Muscle of leg (tissue), 11 donors: ENCODE results near the gene CNBP. TPM values are rescaled to one million over a fixed set of nuclear protein-coding genes. Genes with fewer than 3 reads are reported as not detected.
"Not testable (repeated sequence)": the region's sequence is repeated elsewhere in the genome, so short reads cannot be mapped to it uniquely, and the experiment has no call there.

Experiments
- DNase-seq: peaks from one replicate; pipeline ENCODE4 v3.0.0; 2013
- H3K27ac ChIP-seq: one replicate; pipeline ENCODE4 v1.5.1; 2013; ENCODE audit warnings: mild to moderate bottlenecking, low read length, control low read depth
- H3K27me3 ChIP-seq: one replicate; pipeline ENCODE4 v1.6.1; 2013; ENCODE audit warnings: low read length; ENCODE audit not compliant: control insufficient read depth, insufficient read depth
- H3K36me3 ChIP-seq: one replicate; pipeline ENCODE4 v1.6.1; 2013; ENCODE audit warnings: low read length; ENCODE audit not compliant: control insufficient read depth, insufficient read depth
- H3K4me1 ChIP-seq: one replicate; pipeline ENCODE4 v1.6.1; 2013; ENCODE audit warnings: low read length; ENCODE audit not compliant: control insufficient read depth, insufficient read depth
- H3K4me3 ChIP-seq: one replicate; pipeline ENCODE4 v1.5.1; 2013; ENCODE audit warnings: low read length, control low read depth
- H3K9me3 ChIP-seq: replicated peaks from 2 replicates; pipeline ENCODE4 v1.6.1; 2013; ENCODE audit warnings: low read depth, low read length; ENCODE audit not compliant: control insufficient read depth
- WGBS: methylation state at CpG from one replicate; pipeline ENCODE4 v1.1.5; 2013; ENCODE audit warnings: missing lambda C conversion rate; ENCODE audit not compliant: insufficient coverage; 5-methylcytosine and 5-hydroxymethylcytosine counted together
- polyA plus RNA-seq, 8 donors: library from polyadenylated mRNA; unstranded; fragments of 120-200 nt; gene quantifications; one replicate each; pipeline versions ENCODE4 v1.2.1 to v1.2.3, GENCODE V29; 2013; ENCODE audit warnings: inconsistent platforms in 1 of 8, low replicate concordance in 1 of 8; ENCODE audit not compliant: insufficient read length in 8 of 8, insufficient read depth in 1 of 8
- total RNA-seq: library from RNA; stranded (reverse); fragments of 120-200 nt; gene quantifications from one replicate; pipeline ENCODE4 v1.2.4, GENCODE V29; 2013

The CNBP gene
- total and polyA plus RNA-seq, 9 donors, result 236 to 327 (median 296) TPM

GRCh38 chr3:129141011-129141410 is 42.7 kb downstream of the CNBP start:
- not testable (repeated sequence) for H3K4me1 ChIP-seq, H3K27ac ChIP-seq, DNase-seq, H3K4me3 ChIP-seq, H3K27me3 ChIP-seq, H3K9me3 ChIP-seq
- H3K36me3 ChIP-seq, result peaks cover 44% of the 10 kb centered on the region
- WGBS, result 100% methylated on average over 1 of the region's 5 CpGs

- Histone ChIP-seq H3K27me3 (no peaks in the 10 kb centered on the region), H3K4me3 (no peak overlapping the region), H3K36me3 (peaks cover 37% of the 10 kb centered on the region), H3K9me3 (no peaks in the 10 kb centered on the region), H3K4me1 (no peaks in the 10 kb centered on the region), H3K27ac (no peak overlapping the region)
- DNase-seq, result no peak
- WGBS, result 100% methylated on average over 1 of the region's 1 CpG
These were observed 43.8 kb downstream of the CNBP start for GRCh38 chr3:129139911-129140310.

- WGBS, result 94% methylated on average over 6 of the region's 10 CpGs
- H3K27me3 ChIP-seq, H3K9me3 ChIP-seq, H3K27ac ChIP-seq, H3K4me3 ChIP-seq, DNase-seq, H3K4me1 ChIP-seq: not testable (repeated sequence)
- peaks cover 60% of the 10 kb centered on the region for H3K36me3 ChIP-seq
These were observed 47.4 kb downstream of the CNBP start for GRCh38 chr3:129136275-129136674.

- no peaks in the 10 kb centered on the region for H3K27me3 ChIP-seq
- H3K9me3 ChIP-seq, result no peaks in the 10 kb centered on the region
- no peaks in the 10 kb centered on the region for H3K4me1 ChIP-seq
- no peak for DNase-seq
- H3K27ac ChIP-seq, result no peak overlapping the region
- 96% methylated on average over 4 of the region's 5 CpGs for WGBS
- no peak overlapping the region for H3K4me3 ChIP-seq
- H3K36me3 ChIP-seq, result peaks cover 77% of the 10 kb centered on the region
These were observed 51.4 kb downstream of the CNBP start for GRCh38 chr3:129132097-129132866.

- no CpG with 5 or more reads among the region's 2 CpGs for WGBS
- H3K4me1 ChIP-seq, result no peaks in the 10 kb centered on the region
These were observed 52.1 kb downstream of the CNBP start for GRCh38 chr3:129131465-129132088.

GRCh38 chr3:129130291-129130813 is 53.3 kb downstream of the CNBP start:
- peaks cover 78% of the 10 kb centered on the region for H3K36me3 ChIP-seq
- 89% methylated on average over 7 of the region's 13 CpGs for WGBS
- no peak overlapping the region for H3K27ac ChIP-seq

More at GRCh38 chr3:129131465-129132088, 52.1 kb downstream of the CNBP start:
- Histone ChIP-seq H3K36me3 (peaks cover 77% of the 10 kb centered on the region), H3K4me3 (no peak overlapping the region), H3K27me3 (no peaks in the 10 kb centered on the region), H3K9me3 (no peaks in the 10 kb centered on the region), H3K27ac (no peak overlapping the region)
- DNase-seq, result no peak

GRCh38 chr3:129128357-129129155 is 55.1 kb downstream of the CNBP start:
- H3K36me3 ChIP-seq, result peaks cover 65% of the 10 kb centered on the region
- no peak overlapping the region for H3K27ac ChIP-seq
- H3K27me3 ChIP-seq, result no peaks in the 10 kb centered on the region
- no peak for DNase-seq
- no peaks in the 10 kb centered on the region for H3K9me3 ChIP-seq
- no peak overlapping the region for H3K4me3 ChIP-seq
- H3K4me1 ChIP-seq, result no peaks in the 10 kb centered on the region
- WGBS, result 93% methylated on average over 15 of the region's 16 CpGs

More at GRCh38 chr3:129130291-129130813, 53.3 kb downstream of the CNBP start:
- DNase-seq, result no peak
- Histone ChIP-seq H3K9me3 (no peaks in the 10 kb centered on the region), H3K27me3 (no peaks in the 10 kb centered on the region), H3K4me3 (no peak overlapping the region), H3K4me1 (no peaks in the 10 kb centered on the region)

GRCh38 chr3:129126726-129127280 is 56.9 kb downstream of the CNBP start:
- Histone ChIP-seq H3K9me3 (no peaks in the 10 kb centered on the region), H3K4me1 (peaks cover 4% of the 10 kb centered on the region), H3K27me3 (no peaks in the 10 kb centered on the region), H3K36me3 (peaks cover 49% of the 10 kb centered on the region), H3K27ac (no peak overlapping the region), H3K4me3 (no peak overlapping the region)
- no peak for DNase-seq
- WGBS, result 78% methylated on average over 9 of the region's 9 CpGs

GRCh38 chr3:129123314-129124060 is 60.2 kb downstream of the CNBP start:
- no peak for DNase-seq
- H3K27ac ChIP-seq, result peak overlapping the region; percentile 96
- H3K4me1 ChIP-seq, result peaks cover 21% of the 10 kb centered on the region
- no peaks in the 10 kb centered on the region for H3K9me3 ChIP-seq
- WGBS, result 64% methylated on average over 2 of the region's 5 CpGs
- H3K4me3 ChIP-seq, result no peak overlapping the region
- peaks cover 27% of the 10 kb centered on the region for H3K36me3 ChIP-seq
- H3K27me3 ChIP-seq, result no peaks in the 10 kb centered on the region
